Stimulated activated CD8-positive, alpha-beta memory T cell treated with anti-CD3 and anti-CD28 coated beads, Interleukin-15, amount 100 ng/mL, for 24 hours (primary cell): ENCODE data around the gene MNT.

Experiments used
- DNase-seq: peaks from one replicate; pipeline ENCODE4 v3.0.0-alpha.2; 2020; ENCODE audit warnings: low read depth

The MNT gene

DNA sequence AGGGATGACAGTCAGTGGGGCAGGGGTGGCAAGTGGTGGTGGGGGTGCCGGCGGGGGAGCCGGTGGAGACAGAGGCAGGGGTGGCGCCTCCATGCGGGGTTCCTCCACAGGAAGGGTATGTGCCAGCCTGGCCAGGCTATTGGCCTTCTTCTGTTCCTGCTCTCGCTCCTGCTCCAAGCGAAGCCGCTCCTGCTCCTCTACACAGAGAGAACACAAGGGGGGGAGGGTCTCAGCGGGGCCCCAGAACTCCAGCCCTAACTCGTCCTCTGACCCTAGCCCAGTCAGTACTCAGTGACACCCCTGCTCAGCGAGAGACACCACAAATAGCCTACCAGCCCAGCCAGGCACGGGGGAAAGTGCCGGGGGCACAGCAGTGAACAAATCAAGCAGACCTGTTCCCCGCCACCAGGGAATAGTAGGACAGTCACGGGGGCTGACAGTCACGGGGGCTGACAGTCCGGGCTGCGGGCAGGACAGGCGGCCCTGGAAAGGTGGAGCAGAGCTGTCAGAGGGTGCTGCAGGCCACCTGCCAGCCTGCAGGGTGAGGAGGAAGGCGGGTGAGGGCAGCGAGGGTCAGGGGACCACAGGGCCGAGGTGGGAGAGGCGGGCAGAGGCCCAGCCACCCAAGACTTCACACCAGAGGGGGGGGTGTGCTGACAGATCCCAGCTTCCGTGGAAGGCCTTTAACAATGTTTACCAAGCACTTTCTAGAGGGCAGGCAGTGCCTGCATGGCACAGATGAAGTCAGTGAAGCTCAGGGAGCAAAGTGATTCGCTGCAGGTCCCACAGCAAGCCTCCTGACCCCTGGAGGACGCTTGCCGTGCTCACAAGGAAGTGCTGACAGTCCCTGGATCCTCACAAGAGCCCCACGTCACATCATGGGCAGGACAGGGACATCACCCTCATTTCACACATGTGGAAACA is 5.3 kb downstream of the MNT start:
- DNase-seq = no peak

DNA sequence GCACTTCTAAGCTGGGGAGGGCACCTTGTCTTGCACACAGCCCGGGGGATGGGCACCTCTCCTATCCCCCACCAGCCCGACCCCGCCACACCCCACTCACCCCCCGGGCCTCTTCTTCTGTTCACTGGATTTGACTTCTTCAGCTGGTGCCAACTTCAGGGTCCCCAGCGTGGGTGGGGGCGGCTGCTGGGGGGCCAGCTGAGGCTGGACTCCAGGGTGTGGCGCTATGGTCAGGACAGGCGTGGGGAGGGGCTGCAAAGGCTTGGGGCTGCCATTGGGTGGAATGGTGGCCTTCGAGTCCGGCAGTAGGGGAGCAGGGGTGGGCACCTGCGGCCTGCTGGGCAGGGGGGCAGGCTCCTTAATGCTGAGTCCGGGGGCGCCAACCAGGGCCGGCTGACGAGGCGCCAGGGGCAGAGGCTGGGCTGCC is 6.1 kb downstream of the MNT start:
- no peak for DNase-seq

DNA sequence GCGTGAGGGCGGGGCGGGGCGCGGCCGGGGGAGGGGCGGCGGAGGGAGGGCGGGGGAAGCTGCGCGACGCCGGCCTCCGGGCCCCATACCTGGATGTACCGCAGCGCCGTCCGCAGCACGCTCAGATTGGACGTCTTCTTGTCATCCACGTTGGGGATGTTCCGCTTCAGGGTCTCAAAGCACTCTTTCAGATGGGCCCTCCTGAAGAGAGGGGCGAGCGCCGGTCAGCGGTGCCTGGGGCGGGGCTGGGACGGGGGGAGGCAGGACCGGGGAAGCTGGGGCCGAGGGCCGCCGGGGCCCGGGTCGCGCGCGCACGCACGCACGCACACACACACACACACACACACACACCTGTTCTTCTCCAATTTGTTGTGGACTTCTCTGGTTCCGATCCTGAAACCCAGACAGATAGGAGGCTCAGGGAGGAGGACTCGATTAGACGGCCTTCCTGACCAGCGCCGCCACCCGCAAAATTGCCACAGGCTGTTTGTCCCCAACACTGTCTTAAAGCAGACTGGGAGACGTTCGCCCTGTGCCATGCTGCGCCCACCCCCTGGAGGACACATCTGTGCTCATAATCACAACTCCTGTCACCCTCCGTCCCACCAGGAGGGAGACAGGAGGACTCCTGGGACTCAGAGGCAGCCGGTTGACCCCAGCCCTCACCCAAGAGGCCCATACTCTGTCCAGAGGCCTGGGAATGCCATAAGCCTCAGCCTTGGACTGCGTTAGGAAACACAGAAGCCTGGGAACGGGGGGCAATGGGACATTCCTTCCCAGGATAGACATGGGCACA is 6.7 kb downstream of the MNT start:
- DNase-seq = no peak

DNA sequence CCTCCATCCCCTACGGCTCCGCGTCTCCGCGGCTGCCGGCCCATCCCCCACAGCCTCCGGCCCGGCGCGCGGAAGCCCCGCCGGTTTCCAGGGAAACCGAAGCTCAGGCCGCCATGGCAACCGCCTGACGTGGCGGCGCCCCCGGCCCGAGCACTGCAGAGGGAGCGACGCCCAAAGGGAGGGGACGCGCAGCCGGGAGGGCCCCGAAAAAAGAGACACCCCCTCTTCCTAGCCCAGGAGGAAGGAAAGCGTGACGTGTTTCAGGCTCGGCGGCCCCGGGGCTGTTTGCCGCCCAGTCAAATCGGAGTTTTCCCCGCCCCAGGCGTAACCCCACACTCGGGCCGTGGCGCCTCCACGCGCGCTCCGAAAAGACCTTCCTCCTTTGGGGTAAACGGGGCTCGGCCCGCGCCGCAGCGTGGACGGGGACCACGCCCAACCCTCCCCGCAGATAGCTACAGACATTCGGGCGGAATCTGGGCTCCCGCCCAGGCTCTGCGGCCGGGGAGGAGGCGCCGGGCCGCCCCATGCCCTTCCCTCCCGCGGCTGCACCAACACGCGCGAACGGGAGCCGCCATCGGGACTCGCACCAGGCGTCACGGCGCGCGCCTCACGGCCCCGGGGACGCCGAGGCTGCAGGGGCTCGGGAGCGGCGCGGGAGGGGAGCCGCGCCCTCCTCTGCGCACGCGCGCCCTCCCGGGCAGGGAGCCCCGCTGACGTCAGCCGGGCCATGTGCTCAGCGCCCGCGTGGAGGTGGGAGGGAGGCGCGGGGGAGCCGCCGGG is 7.5 kb downstream of the MNT start:
- DNase-seq = peak; percentile 82

DNA sequence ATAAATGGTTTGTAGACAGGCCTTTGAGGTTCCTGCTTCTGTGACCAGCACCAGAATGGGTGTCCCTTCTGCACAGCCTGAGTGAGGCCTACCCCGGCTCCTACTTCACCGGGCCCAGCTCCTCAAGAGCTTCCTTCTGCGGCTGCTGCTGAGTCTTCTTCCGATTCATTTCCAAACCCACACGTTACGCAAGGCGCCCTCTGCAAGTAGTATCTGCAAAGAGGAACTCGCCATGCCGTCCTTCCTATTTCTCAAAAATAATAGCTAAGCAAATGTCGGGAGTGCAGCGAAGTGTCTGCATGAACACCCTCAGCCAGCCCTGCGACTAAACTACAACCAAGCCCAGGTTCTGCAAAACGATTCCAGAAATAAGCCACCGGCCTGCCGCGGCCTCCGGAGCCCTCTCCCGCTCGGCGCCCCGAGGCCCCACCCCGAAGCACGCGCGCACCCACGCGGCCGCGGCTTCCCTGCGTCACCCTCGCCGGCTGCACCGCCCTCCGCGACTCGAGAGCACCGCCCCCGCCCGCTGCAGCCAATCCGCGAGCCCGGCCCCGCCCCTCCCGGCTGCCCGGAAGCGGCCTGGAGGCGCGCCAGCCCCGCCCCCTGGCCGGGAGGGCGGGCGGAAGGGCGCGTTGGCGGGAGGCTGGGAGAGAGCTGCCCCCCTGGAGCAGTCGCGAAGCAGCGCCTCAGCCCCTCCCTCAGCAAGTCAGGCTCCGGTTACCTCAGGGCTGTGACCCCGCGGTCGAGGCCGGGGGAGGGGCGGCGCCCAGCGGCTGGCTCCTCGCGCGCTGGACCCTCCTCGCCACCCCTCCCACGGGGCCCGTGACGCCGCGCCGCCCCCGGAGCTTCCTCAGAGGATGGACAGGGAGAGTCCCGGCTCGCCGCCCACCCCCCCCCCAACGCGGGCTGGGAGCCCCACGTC is 8.3 kb downstream of the MNT start:
- DNase-seq = peak; percentile 99

DNA sequence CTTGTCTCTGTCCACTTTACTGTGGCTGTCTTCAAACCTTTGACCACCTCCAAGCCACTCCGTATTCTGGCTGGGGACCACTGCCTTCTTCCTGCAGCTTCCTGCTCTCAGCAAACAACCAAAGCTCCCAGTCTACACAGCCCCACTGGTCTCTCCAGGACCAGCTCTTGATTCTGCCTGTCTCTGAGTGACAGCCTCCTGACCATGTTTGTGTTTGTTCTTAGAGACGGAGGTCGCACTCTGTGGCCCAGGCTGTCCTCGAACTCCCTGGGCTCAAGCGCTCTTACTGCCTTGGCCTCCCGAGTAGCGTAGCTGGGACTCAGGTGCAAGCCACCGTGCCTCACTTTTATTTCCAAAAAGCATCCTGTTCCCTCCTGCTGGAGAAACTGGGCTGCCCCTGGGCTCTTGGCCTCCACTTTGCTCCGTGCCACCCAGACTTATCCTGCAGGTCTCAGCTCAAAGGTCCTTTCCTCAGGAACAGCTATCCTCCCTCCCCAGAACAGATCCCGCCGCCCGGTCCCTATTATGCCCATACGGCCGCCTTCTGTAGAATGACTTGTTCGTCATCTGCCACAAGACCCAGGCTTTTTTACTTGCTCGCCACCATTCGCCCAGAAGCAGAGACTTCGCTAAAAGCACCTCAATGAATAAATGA is 9.1 kb downstream of the MNT start:
- DNase-seq = no peak

DNA sequence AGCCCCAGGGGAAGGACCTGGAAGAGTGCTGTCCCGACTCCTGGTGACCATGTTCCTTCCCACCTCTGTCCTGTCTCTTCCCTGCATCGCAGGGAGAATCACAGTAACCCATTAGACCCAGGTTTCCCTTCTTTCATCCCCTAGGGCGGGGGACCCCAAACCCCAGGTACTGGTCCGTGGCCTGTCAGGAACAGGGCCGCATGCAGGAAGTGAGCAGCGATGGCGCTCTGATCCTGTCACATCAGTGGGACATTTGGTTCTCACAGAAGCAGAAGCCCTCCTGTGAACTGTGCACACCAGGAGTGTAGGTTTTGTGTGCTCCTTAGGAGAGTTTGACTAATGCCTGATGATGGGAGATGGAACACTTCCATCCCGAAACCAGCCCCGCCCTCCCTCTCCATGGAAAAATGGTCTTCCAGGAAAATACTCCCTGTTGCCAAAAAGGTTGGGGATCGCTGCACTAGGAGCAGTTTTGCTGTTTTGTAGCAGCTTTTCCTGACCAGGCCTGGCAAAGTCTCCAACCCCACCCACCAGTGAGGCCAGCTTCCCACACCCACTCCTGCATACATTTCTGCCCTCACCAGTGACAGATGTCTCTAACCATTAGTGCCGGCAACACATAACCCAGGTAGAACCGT is 10.5 kb downstream of the MNT start:
- DNase-seq = no peak

DNA sequence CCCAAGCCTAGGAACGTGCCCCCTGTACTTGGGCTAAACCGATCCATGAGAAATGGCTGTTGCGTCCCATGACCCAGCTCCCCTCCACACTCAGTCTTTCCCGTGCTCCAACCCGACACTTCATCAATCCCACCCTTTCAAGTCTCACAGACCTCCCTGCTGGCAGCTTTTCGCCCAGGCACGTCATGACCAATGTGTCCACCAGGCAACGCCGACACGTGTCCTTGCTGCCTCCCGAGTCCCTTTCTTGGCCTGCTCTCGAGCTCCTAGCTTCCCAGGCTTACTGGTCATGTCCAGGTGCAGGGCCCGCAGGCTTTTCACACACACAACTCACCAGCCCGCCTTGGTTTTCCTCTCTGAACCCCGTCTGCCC is 12.2 kb downstream of the MNT start:
- no peak for DNase-seq

DNA sequence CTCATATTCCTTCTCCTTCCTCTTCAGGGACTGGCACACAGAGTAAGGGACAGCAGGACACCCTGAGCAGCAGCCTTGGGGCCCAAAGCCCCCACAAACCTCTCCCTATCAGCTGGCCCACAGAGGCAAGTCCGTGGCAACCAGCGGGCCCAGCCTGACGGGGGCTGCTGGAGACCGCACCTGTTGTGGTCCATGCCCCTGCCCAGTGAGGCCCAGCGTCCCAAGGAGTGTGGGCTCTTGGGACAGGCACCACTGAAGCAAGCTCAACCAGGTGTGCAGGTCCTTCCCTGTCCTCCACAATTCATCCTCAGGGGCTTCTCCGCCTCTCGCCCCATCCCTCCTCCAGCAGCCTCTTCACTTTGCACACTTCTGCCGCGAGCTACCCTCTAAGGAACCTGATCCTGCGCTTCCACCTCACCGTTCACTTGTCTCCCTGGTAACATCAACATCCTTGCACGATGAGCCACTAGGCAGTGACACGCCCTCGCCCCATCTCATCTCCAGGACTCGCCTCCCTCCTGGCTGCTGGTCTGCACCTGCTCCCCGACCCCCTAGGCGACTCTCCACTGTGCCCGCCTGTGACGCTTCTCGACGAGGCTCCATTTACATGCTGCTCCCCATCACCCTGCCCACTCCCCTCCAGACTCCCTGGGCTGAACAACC is 12.7 kb downstream of the MNT start:
- DNase-seq = no peak

DNA sequence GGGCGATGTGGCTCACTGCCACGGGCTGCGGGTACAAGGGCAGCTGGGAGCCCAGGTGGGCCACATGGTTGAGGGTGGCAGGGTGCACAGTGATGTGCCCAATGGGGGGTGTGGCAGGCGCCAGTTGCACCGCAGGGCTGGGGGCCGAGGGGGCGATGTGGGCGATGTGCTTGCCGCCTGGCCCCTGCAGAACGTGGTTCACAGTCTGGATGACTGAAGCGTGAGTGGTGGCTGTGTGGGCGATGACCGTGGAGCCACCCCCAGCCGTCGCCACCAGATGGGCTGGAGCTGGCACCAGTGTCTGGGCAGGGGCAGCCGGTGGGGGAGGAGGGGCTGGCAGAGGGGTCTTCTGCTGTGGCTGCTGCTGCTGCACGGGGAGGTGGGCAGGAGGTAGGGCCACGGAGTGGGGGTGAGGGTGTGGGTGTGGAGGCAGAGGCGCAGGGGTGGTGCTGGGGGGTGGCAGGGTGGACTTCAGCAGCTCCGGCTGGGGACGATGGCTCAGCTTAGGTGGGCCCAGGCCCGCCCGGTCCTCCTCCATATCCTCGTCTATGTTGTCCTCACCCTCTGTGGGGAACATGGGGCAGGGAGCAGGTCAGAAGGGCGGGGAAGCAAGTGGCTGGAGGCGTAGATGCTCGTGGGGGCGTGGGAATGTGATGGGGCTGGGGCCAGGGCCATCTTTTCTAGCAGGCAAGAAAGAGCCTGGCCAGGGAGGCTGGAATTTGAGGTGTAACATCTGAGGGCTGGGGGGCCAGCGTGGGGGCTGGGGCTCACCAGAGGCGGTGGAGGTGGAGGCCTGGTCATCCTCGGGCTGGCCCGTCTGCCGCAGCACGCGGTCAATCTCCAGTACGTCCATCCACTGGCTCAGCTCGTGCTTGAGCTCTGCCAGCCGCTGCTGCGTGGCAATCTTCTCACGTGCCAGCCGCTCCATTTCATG is 13.5 kb downstream of the MNT start:
- DNase-seq = no peak

DNA sequence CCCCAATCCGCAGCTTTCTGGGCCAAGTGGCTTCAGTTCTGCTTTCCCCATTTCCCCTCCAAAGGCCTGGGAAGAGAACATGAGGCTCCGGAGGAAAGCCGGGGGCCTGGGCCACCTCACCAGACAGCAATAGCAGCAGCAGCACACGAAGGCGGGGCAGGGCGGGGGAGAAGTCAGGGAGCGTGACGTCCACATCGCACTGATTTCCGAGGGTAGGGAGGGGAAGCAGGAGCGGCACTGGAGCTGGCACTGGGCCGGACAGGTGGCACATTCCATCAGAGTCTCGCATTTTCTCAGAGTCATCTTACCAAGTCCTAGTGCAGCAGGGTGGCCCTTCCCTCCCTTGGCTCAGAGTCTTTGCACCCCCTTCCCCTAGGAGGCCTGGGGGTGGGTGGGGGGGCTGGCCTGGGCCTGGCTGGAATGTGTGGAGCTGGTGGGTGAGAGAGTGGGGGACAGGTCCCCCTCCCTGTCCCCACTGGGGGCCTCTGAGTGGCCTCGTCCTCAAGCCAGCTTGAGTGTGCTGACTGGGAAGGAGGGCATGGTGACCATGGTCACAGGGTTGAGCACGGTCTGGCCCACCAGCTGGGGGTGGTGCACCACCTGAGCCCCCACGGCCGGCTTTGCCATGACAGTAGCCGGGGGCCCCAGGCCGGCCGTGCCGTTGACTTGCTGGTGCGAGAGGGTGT is 14.3 kb downstream of the MNT start:
- no peak for DNase-seq

DNA sequence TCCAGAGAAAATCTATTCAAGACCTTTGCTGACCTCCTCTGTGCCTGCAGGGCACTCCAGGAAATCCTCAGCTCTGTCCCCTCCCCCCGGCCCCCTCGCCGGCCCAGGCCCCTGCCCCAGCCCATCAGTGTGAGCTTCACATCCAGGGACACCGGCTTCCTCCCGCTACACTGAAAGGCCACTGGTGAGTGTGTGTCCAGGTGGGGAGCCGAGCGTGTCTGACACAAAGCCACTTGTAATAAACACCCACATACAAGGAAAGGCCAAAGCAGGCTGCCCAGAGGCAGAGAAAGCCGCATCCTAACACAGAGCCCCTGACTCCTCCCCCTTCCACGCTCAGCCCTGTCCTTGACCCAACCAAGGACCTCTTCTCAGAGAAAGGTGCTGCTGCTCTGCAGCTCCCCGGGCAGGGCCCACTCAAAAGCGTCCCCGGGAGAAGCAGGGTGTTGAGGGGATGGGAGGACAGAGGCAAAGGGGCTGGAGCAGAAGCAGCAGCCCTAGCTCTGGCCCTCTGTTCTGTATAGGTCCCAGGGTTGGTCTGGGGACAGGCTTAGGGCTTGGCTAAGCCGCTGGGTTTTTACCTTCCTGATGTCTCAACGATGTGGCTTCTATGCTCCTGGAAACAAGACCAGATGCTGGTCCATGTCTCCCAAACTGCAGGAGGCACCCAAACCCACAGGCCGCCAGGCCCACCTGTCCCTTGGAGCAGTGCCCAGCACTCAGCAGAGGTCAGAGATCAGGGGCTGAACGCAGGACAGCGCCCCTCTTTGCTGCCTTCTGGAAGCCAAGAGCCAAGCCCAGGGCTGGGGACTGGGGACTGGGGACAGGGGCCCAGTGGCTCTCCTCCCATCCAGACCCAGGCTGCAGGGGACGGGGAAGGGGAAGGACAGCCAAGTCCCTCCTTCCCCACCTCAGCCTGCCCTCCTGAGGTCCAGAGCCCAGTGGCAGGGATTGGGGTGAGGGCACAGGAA is 15.3 kb downstream of the MNT start:
- no peak for DNase-seq

DNA sequence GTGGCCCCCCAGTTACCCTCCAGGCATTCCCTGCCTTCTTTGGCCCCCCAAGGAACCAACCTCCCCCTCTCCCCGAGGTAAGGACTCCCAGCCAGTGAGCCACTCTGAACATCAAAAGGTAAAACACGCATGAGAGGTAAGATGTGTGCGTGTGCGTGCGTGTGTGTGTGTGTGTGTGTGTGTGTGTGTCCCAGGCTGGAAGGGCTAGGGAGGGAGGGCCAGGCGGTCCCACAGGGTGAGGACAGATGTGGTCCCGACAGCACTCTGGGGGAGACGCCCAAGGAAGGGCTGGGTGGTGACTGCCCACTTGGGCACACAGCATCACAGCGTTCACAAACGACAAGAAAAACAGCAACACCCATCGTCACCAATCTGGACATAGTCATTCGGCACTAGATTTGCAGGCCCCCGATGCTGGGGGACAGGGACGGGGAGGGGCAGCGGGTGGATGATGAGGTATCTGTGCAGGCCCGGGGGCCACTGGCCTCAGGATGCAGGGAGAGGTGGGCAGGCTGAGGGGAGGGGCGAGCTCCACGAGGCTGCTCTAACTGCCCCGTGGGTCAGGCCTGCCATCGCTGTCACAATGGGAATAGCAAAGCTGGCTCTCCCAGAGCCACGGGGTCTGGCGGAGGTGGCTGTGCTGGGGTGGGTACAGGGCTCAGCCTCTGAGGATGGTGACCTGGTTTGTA is 16.3 kb downstream of the MNT start:
- no peak for DNase-seq

DNA sequence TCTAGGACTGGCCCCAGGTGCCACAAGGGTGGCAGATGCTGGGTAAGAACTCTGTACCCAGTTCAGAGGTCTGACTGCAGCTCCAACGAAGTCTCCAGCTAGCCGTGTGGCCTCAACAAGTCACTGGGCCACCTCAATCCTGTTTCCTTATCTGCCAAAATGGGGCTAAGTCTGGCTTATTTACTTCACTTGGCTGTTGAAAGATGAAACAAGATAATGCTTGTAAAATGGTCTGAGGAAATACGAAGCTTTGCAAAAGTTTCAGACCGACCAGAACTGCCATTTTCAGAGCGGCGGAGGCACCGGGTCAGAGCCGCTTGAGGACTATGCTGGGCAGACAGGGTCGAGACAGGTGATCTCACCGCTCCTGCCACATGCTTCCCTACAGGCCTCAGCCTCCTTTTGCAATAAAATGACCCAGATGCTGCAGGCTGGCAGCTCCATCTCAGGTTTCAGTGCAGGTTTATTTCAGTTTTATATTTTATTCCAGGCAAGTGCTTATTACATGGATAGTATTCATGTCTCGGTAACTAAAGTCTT is 17.2 kb downstream of the MNT start:
- no peak for DNase-seq

DNA sequence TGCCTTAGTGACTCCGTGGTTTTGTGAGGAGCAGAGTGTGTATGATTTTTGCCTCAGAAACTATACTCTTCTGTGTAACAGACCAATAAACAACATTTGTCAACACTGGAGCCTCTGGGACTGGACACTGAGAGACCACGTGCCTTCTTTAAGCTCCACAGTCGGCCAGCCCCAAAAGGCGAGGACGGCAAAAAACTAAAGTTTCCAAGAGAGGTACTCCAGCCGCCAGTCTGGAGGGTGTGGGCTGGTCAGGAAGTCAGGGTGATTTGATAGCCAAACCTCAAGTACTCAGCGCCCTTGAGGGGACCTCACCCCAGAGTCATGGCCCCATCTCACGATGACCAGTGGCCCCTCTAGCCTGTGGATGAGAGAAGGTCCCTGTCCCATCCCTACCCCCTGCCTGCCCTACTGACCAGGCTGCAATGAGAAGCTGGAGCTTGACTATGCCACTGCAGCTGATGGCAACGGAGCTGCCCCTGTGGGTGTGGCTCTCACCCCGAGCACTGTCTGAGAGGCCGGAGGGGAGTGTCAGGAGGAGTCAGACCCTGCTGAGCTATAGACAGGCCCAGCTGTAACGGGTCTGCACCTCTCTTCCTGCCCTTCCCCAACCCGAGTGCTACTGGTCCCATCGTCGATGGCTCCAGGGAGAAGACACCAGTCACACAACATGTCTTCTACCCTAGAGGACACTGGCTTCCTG is 19.8 kb downstream of the MNT start:
- DNase-seq = no peak
